ENCODE measurements around the gene DPH3.

Gene DPH3

DNA sequence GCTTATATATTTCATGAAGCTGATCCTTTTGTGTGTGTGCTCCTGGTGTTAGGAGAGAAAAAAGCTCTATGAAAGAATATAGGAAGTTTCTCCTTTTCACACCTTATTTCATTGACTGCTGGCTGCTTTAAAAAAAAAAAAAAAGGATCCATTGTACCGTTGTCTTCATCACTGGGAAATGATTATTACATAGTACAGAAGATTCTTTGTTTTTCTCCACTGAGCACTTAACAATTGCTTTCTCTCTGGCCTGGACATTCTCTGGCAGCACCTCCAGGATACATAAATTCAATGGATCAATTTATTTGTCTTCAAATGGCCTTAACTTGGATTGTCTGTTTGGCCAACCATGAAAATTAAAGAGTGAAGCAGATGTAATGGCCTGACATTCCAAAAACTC lies 37.2 kb downstream of the DPH3 start:
- no peak for DNase-seq

DNA sequence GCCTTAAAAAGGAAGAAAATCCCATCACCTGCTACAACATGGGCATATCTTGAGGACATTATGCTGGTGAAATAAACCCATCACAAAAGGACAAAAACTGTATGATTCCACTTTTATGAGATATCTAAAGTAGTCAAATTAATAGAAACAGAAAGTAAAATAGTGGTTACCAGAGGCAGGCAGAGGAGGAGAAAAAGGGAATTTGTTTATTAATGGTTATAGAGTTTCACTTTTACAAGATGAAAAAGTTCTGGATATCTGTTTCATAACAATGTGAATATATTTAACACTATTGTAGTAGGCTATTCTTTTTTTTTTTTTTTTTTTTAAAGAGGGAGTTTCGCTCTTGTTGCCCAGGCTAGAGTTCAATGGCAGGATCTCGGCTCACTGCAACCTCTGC lies 40.4 kb downstream of the DPH3 start:
- no peak for DNase-seq

DNA sequence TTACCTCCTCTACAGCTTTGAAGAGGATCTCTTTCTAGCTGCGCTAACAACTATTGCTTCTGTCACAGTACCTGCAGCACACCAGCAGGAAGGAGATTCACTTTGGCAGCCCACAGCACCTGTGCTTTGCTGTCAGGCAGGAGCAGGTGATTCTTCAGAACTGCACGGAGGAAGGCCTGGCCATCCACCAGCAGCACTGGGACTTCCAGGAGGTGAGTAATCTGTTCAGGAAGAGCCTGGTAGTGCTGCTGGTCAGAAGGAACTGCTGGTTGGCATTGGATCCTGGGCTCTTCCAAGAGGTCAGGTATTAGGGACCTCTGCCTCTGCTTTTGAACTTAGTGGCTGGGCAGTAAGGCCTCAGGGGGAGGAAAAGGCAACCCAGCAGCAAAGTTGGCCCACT lies 42.2 kb downstream of the DPH3 start:
- no peak for DNase-seq

- no peak for DNase-seq
Measured at GRCh38 chr3:16221990-16222389, 42.8 kb downstream of the DPH3 start.

DNA sequence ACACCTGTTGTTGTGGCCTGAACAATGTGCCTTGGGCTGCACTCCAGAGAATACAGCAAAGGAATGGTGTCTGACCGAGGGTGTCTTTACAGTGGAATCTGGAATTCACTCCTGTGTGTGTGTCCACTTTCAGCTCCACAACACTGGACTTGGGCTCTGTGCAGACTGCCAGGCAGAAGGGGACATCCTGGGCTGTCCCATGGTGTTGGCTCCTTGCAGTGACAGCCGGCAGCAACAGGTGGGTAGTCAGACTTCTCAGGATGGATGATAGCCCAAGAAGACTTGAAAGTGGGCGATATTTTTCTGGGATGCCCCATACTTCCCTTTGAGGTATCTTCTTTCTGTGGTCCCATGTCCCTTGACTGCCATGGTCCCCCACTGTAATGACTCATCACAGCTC lies 45.0 kb downstream of the DPH3 start:
- DNase-seq, result no peak

- no peak for DNase-seq
Measured at GRCh38 chr3:16216373-16216935, 48.3 kb downstream of the DPH3 start.

DNA sequence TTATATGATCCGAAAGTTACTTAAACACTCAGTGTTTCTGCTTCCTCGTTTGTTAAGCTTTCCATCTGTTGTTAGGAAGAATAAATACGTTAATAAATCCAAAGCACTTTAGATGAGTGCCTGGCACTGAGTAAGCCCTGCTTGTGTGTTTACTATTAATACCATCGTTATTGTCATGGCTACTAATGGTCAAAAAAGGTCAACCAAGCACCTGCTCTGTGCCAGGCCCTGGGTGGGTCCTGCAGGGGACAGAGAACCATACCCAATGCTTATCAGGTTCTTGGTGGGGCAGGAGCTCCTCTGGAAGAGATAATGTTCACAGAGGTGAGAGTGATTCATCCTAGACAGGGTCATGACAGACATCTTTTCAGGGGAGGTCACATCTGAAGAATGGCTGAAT lies 50.4 kb downstream of the DPH3 start:
- DNase-seq, result no peak

DNA sequence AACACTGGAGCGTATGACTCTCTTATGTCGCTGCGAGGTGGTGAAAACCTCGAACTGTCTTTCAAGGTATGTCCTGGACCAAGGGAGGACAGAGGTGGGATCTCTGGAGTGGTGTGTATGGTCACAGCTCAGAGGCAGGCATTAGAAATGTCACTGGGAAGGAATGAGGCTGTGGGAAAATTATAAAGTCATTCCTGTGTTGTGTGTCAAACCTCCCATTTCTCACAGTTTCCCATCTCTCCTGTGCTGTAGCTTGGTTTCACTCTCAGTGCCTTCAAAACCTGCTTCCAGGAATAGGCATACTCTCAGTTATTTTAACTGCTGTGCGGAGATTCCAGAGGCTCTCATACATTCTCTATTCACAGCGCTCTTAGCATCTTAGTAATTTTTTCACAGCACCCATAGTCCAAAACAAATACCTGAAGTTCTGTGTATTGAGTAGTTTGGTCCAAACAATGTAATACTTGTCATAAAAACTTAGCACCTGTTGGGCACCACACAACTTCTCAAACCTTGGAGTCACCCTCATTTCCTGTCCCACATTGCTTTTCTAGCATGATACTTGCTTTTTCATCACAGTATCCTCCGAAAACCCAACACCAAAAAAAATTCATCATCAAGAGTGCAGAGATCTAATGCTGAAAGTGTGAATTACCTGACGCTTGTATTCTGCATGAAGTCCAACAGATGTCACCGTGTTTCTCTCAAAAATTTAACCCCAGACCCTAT lies 53.4 kb downstream of the DPH3 start:
- DNase-seq, result no peak
